ENCODE results near the gene IQCC. TPM values are rescaled to one million over a fixed set of nuclear protein-coding genes. Genes with fewer than 3 reads are reported as not detected.

Gene IQCC
- total and polyA plus RNA-seq, 4 donors = 1.6 to 3.8 (median 2.5) TPM

DNA sequence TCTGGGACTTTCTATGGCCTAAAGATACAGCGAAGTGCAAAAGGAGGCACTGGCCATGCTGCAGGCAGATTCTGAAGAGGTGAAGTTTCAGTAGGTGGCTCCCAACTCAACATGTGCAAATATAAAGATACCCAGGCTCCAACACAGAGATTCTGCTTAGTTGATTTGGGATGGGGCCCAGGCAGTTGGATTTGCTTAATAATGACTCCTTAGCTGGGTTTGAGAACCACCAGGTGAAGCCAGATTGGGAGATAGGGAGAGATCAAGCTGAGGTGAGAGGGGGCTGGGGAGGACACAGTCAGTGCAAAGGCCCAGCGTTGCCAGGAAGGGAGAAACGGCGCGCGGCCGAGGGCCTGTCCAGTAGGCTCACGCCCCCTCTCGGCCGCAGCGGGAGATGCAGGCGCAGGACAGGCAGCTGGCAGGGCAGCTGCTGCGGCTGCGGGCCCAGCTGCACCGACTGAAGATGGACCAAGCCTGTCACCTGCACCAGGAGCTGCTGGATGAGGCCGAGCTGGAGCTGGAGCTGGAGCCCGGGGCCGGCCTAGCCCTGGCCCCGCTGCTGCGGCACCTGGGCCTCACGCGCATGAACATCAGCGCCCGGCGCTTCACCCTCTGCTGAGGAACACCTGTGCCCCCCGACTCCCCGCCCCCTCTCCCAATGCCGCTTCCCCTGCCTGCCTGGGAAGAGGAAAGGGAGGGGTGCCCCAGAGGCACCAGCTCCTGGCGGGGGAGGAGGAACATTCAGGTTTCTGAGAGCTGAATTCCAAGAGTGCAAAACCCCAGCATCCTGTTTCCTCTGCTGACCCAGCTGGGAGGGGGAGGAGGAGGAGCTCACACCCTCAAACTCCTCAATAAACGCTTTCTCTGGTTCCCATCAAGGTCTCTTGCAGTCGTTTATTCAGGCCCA, 42.8 kb downstream of the IQCC start:
- peak overlapping the region; percentile 17 to 79 for H3K27ac ChIP-seq (ENCODE audit: low read depth in 1 of 2, low read length in 1 of 2)
- peak; percentile 67 for TF ChIP-seq CTCF (IDR thresholded peaks at IDR 0.05; ENCODE audit: control extremely low read depth, extremely low read depth)
- peak; percentile 53 to 71 (median 67) for DNase-seq
- H3K9me3 ChIP-seq (ENCODE audit: control insufficient read depth in 4 of 4, insufficient read depth in 3 of 4, low read length in 3 of 4) = no peaks in the 10 kb centered on the region
- WGBS, 2 donors = 6 to 8% methylated on average over 27 to 31 of the region's 31 CpGs
- H3K4me3 ChIP-seq = no peak overlapping the region
- H3K9ac ChIP-seq (ENCODE audit: insufficient read depth in 1 of 2, low read length in 2 of 2) = no peak overlapping the region
- H3K4me1 ChIP-seq (ENCODE audit: control insufficient read depth in 5 of 5, insufficient read depth in 5 of 5, low read length in 5 of 5) = peaks cover 0 to 22% (median 2%) of the 10 kb centered on the region in 5 donors
- no peaks in the 10 kb centered on the region for H3K27me3 ChIP-seq (ENCODE audit: control insufficient read depth in 3 of 3, insufficient read depth in 3 of 3, low read length in 2 of 3)
- ATAC-seq (ENCODE audit: insufficient read depth, low FRiP score) = peak; percentile 83
- no peaks in the 10 kb centered on the region for H3K36me3 ChIP-seq (ENCODE audit: control insufficient read depth in 4 of 4, insufficient read depth in 4 of 4, low read length in 4 of 4)

DNA sequence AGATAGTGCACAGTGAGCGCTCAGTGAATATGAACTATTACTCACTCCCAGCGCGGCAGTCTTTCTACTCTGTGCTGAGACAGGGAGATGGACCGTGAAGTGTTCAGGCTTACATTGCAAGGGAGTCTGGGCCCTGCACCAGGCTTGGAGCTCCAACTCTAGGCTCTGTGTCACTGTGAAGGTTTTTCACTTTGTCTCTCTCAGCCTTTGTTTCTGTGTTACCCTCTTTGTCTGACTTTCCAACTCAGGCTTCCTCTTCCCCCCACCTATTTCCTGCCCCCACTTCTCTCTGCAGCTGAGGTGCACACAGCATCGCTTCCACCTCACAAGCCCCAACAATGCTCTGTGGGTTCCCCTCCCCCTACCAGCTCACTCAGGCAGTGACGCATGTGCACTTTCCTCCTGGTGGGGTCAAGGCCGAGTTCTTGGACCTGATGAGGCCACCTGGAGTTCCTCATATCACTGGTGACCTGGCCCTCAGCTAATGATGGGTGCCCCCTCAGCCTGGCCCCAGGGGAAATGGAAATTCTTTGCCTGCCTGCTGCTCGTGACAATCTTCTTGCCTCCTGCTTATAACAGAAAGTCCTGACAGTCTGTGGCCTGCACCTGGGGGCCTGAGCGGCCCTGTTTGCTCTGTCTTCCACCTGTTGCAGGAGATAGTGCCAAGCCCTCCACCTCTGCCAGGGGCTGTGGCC, 44.5 kb downstream of the IQCC start:
- Histone ChIP-seq H3K4me1 (ENCODE audit: control insufficient read depth in 5 of 5, insufficient read depth in 5 of 5, low read length in 5 of 5) (peaks cover 0 to 22% (median 2%) of the 10 kb centered on the region in 5 donors), H3K36me3 (ENCODE audit: control insufficient read depth in 4 of 4, insufficient read depth in 4 of 4, low read length in 4 of 4) (no peaks in the 10 kb centered on the region), H3K9ac (ENCODE audit: insufficient read depth in 1 of 2, low read length in 2 of 2) (no peak overlapping the region), H3K27me3 (ENCODE audit: control insufficient read depth in 3 of 3, insufficient read depth in 3 of 3, low read length in 2 of 3) (no peaks in the 10 kb centered on the region), H3K9me3 (ENCODE audit: control insufficient read depth in 4 of 4, insufficient read depth in 3 of 4, low read length in 3 of 4) (no peaks in the 10 kb centered on the region), H3K4me3 (no peak overlapping the region), H3K27ac (ENCODE audit: low read depth in 1 of 2, low read length in 1 of 2) (peak overlapping the region; percentile 29 to 82)
- no peak for ATAC-seq (ENCODE audit: insufficient read depth, low FRiP score)
- DNase-seq = peak in 2 of 3 donors; percentile 59 to 71
- WGBS, 2 donors = 18 to 47% methylated on average over 9 of the region's 9 CpGs
- TF ChIP-seq CTCF (IDR thresholded peaks at IDR 0.05; ENCODE audit: control extremely low read depth, extremely low read depth) = no peak

DNA sequence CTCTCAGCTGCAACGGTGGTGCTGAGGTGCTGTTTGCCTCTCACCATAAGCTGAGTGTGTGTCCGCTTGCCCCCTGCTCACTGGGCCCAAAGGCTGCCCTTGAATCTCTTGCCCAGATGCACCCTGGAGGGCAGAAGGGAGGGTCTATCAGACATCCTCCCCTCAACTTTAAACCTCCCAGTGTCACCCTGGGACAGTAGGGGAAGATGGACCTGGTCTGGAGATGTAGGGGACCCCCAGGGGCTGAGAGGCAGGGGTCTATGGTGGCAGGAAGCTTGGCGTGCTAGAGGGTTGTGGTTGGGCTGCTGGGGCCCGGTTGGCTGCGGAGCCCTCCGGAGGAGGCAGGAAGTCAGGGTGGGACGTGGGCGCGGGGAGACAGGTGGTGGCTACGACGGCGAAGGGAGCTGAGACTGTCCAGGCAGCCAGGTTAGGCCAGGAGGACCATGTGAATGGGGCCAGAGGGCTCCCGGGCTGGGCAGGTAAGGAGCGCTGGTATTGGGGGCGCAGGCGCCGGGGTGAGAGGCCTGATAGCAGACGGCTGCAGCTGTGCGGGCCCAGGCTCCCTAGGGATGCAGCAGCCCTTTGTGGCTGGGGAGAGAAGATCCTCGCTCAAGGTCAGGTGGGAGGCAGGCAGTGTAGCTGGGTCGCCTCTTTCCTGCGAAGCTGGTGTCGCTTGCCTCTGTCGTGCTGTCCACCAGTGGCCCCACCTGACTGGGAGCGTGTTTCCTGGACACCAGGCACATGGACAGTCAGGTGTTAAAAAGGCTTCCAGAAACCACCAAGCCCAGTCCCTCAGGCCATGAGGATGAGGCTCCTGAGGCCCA, 45.6 kb downstream of the IQCC start, which contains the start of gene LCK:
Gene LCK (plus strand): TSS at position 373 of the 824 bp plus-strand sequence. CDS start 23,065 bp downstream, outside the sequence.
- Histone ChIP-seq H3K4me1 (ENCODE audit: control insufficient read depth in 5 of 5, insufficient read depth in 5 of 5, low read length in 5 of 5) (peaks cover 0 to 22% (median 2%) of the 10 kb centered on the region in 5 donors), H3K9me3 (ENCODE audit: control insufficient read depth in 4 of 4, insufficient read depth in 3 of 4, low read length in 3 of 4) (no peaks in the 10 kb centered on the region), H3K4me3 (no peak within 1 kb of the TSS), H3K36me3 (ENCODE audit: control insufficient read depth in 4 of 4, insufficient read depth in 4 of 4, low read length in 4 of 4) (no peaks in the 10 kb centered on the region), H3K9ac (ENCODE audit: insufficient read depth in 1 of 2, low read length in 2 of 2) (no peak within 1 kb of the TSS), H3K27me3 (ENCODE audit: control insufficient read depth in 3 of 3, insufficient read depth in 3 of 3, low read length in 2 of 3) (no peaks in the 10 kb centered on the region), H3K27ac (ENCODE audit: low read depth in 1 of 2, low read length in 1 of 2) (peak within 1 kb of the TSS; percentile 29 to 82)
- DNase-seq = no peak
- WGBS, 2 donors = 63 to 70% methylated on average over 25 of the region's 25 CpGs
- ATAC-seq (ENCODE audit: insufficient read depth, low FRiP score) = no peak
- TF ChIP-seq CTCF (IDR thresholded peaks at IDR 0.05; ENCODE audit: control extremely low read depth, extremely low read depth) = no peak
